ENCODE results near the gene CDC14B. TPM values are rescaled to one million over a fixed set of nuclear protein-coding genes. Genes with fewer than 3 reads are reported as not detected.

CDC14B gene
- total and polyA plus RNA-seq, 4 donors, result 8.8 to 33.3 (median 11.3) TPM

- no peak overlapping the region for H3K4me3 ChIP-seq (ENCODE audit: low read depth in 1 of 3, low read length in 3 of 3)
- no peak overlapping the region for H3K27ac ChIP-seq (ENCODE audit: low read depth in 1 of 2, low read length in 2 of 2)
- DNase-seq (ENCODE audit: low spot score), result no peak
- peaks cover 0 to 4% (median 0%) of the 10 kb centered on the region in 4 donors for H3K36me3 ChIP-seq (ENCODE audit: control insufficient read depth in 4 of 4, insufficient read depth in 3 of 4, low read depth in 1 of 4, low read length in 3 of 4)
- no peaks in the 10 kb centered on the region for H3K9me3 ChIP-seq (ENCODE audit: control insufficient read depth in 4 of 4, low read length in 3 of 4)
- H3K9ac ChIP-seq (ENCODE audit: low read depth in 1 of 2, low read length in 2 of 2), result no peak overlapping the region
- TF ChIP-seq MAX (IDR thresholded peaks at IDR 0.05) (no peak), GABPA (IDR thresholded peaks at IDR 0.05 in 1 of 2, conservative IDR thresholded peaks at IDR 0.05 in 1 of 2) (no peak), TAF1 (conservative IDR thresholded peaks at IDR 0.05) (no peak), SP1 (IDR thresholded peaks at IDR 0.05) (no peak), FOXA2 (IDR thresholded peaks at IDR 0.05) (no peak), NR2F2 (IDR thresholded peaks at IDR 0.05) (no peak), RXRA (IDR thresholded peaks at IDR 0.05) (no peak), YY1 (IDR thresholded peaks at IDR 0.05) (no peak)
- H3K4me1 ChIP-seq (ENCODE audit: control insufficient read depth in 4 of 4, insufficient read depth in 4 of 4, low read length in 3 of 4), result peaks cover 2 to 30% (median 17%) of the 10 kb centered on the region in 4 donors
- 89% methylated on average over 13 of the region's 13 CpGs for WGBS
- no peaks in the 10 kb centered on the region for H3K27me3 ChIP-seq (ENCODE audit: control insufficient read depth in 4 of 4, insufficient read depth in 4 of 4, low read length in 3 of 4)
Observed at GRCh38 chr9:96493757-96494156, 125.9 kb downstream of the CDC14B start.

DNA sequence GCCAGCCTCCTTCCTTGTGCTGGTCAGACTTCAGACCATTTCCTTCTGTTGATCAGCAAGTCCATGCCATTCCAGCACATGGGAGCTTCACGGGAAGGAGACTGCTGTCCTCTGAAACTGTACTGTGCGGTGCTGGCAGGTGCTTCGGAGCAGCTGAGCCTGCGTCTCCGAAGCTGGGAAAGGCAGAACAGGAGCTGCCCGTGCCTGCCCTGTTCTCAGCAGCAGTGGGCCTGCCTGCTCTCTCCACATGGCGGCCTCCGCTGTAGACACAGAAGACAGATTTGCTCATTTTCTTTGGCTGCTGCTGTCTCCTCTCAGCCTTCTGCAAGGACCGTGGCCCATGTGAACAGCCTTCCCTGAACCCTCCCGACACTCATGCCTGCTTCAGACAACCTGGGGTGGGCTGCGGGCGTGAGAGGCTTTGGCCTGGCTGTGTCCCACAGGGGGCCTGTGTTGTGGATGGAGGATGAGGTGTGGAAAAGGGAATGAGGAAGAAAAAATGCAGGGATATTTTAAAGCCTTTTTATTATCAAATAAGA, 126.6 kb downstream of the CDC14B start:
- no peak overlapping the region for H3K9ac ChIP-seq (ENCODE audit: low read depth in 1 of 2, low read length in 2 of 2)
- no peaks in the 10 kb centered on the region for H3K9me3 ChIP-seq (ENCODE audit: control insufficient read depth in 4 of 4, low read length in 3 of 4)
- TF ChIP-seq, protein P1, sequence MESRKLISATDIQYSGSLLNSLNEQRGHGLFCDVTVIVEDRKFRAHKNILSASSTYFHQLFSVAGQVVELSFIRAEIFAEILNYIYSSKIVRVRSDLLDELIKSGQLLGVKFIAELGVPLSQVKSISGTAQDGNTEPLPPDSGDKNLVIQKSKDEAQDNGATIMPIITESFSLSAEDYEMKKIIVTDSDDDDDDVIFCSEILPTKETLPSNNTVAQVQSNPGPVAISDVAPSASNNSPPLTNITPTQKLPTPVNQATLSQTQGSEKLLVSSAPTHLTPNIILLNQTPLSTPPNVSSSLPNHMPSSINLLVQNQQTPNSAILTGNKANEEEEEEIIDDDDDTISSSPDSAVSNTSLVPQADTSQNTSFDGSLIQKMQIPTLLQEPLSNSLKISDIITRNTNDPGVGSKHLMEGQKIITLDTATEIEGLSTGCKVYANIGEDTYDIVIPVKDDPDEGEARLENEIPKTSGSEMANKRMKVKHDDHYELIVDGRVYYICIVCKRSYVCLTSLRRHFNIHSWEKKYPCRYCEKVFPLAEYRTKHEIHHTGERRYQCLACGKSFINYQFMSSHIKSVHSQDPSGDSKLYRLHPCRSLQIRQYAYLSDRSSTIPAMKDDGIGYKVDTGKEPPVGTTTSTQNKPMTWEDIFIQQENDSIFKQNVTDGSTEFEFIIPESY (IDR thresholded peaks at IDR 0.05), result no peak
- TF ChIP-seq JUND (IDR thresholded peaks at IDR 0.05), result no peak
- peak overlapping the region; percentile 97 for H3K27ac ChIP-seq (ENCODE audit: low read depth in 1 of 2, low read length in 2 of 2)
- H3K36me3 ChIP-seq (ENCODE audit: control insufficient read depth in 4 of 4, insufficient read depth in 3 of 4, low read depth in 1 of 4, low read length in 3 of 4), result peaks cover 0 to 4% (median 0%) of the 10 kb centered on the region in 4 donors
- DNase-seq (ENCODE audit: low spot score), result no peak
- peaks cover 2 to 37% (median 20%) of the 10 kb centered on the region in 4 donors for H3K4me1 ChIP-seq (ENCODE audit: control insufficient read depth in 4 of 4, insufficient read depth in 4 of 4, low read length in 3 of 4)
- H3K4me3 ChIP-seq (ENCODE audit: low read depth in 1 of 3, low read length in 3 of 3), result no peak overlapping the region
- no peaks in the 10 kb centered on the region for H3K27me3 ChIP-seq (ENCODE audit: control insufficient read depth in 4 of 4, insufficient read depth in 4 of 4, low read length in 3 of 4)
- WGBS, result 92% methylated on average over 12 of the region's 12 CpGs

- H3K9me3 ChIP-seq (ENCODE audit: control insufficient read depth in 4 of 4, low read length in 3 of 4), result no peaks in the 10 kb centered on the region
- peak overlapping the region; percentile 97 for H3K27ac ChIP-seq (ENCODE audit: low read depth in 1 of 2, low read length in 2 of 2)
- DNase-seq (ENCODE audit: low spot score), result no peak
- peak overlapping the region; percentile 10 to 69 for H3K9ac ChIP-seq (ENCODE audit: low read depth in 1 of 2, low read length in 2 of 2)
- H3K27me3 ChIP-seq (ENCODE audit: control insufficient read depth in 4 of 4, insufficient read depth in 4 of 4, low read length in 3 of 4), result no peaks in the 10 kb centered on the region
- peaks cover 0 to 4% (median 0%) of the 10 kb centered on the region in 4 donors for H3K36me3 ChIP-seq (ENCODE audit: control insufficient read depth in 4 of 4, insufficient read depth in 3 of 4, low read depth in 1 of 4, low read length in 3 of 4)
- WGBS, result 49% methylated on average over 17 of the region's 17 CpGs
- H3K4me3 ChIP-seq (ENCODE audit: low read depth in 1 of 3, low read length in 3 of 3), result peak overlapping the region in 1 of 3 donors; percentile 34
- peaks cover 2 to 47% (median 24%) of the 10 kb centered on the region in 4 donors for H3K4me1 ChIP-seq (ENCODE audit: control insufficient read depth in 4 of 4, insufficient read depth in 4 of 4, low read length in 3 of 4)
- no peak for TF ChIP-seq FOXA1 (IDR thresholded peaks at IDR 0.05)
- TF ChIP-seq RXRA (IDR thresholded peaks at IDR 0.05), result peak; percentile 38 to 63
- no peak for TF ChIP-seq CTCF (IDR thresholded peaks at IDR 0.05; ENCODE audit: low read depth, low read length, missing input control)
- no peak for TF ChIP-seq HNF4G (IDR thresholded peaks at IDR 0.05)
- TF ChIP-seq, protein P1 (IDR thresholded peaks at IDR 0.05), result no peak
- no peak for TF ChIP-seq SP1 (IDR thresholded peaks at IDR 0.05)
- no peak for TF ChIP-seq TAF1 (conservative IDR thresholded peaks at IDR 0.05)
- no peak for TF ChIP-seq ATF3 (IDR thresholded peaks at IDR 0.05)
- peak; percentile 6 for TF ChIP-seq MAX (IDR thresholded peaks at IDR 0.05)
- TF ChIP-seq, protein P2, sequence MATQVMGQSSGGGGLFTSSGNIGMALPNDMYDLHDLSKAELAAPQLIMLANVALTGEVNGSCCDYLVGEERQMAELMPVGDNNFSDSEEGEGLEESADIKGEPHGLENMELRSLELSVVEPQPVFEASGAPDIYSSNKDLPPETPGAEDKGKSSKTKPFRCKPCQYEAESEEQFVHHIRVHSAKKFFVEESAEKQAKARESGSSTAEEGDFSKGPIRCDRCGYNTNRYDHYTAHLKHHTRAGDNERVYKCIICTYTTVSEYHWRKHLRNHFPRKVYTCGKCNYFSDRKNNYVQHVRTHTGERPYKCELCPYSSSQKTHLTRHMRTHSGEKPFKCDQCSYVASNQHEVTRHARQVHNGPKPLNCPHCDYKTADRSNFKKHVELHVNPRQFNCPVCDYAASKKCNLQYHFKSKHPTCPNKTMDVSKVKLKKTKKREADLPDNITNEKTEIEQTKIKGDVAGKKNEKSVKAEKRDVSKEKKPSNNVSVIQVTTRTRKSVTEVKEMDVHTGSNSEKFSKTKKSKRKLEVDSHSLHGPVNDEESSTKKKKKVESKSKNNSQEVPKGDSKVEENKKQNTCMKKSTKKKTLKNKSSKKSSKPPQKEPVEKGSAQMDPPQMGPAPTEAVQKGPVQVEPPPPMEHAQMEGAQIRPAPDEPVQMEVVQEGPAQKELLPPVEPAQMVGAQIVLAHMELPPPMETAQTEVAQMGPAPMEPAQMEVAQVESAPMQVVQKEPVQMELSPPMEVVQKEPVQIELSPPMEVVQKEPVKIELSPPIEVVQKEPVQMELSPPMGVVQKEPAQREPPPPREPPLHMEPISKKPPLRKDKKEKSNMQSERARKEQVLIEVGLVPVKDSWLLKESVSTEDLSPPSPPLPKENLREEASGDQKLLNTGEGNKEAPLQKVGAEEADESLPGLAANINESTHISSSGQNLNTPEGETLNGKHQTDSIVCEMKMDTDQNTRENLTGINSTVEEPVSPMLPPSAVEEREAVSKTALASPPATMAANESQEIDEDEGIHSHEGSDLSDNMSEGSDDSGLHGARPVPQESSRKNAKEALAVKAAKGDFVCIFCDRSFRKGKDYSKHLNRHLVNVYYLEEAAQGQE (IDR thresholded peaks at IDR 0.05), result no peak
- peak; percentile 83 to 85 for TF ChIP-seq HNF4A (conservative IDR thresholded peaks at IDR 0.05)
- TF ChIP-seq YY1 (IDR thresholded peaks at IDR 0.05), result no peak
Observed at GRCh38 chr9:96491880-96492525, 127.6 kb downstream of the CDC14B start.

Data from liver (tissue), 9 donors.